H1 (cell line): ENCODE data around the gene CACNG4. TPM values are rescaled to one million over a fixed set of nuclear protein-coding genes. Genes with fewer than 3 reads are reported as not detected.

Experiments used
- CREB1 ChIP-seq: IDR thresholded peaks from 2 replicates; pipeline ENCODE4 v1.6.1; 2012; ENCODE audit warnings: inconsistent platforms
- HDAC2 ChIP-seq, 2 experiments: fragments of 300-600 bp in 1 of 2; sonication (generic) in 1 of 2; IDR thresholded peaks; 2 replicates each; pipeline ENCODE4 v1.6.1; 2011 to 2012; ENCODE audit warnings: low read depth in 2 of 2, low read length in 2 of 2, mild to moderate bottlenecking in 2 of 2, moderate library complexity in 2 of 2, borderline replicate concordance in 1 of 2, inconsistent platforms in 1 of 2
- ZNF274 ChIP-seq: IDR thresholded peaks from 2 replicates; pipeline ENCODE4 v1.7.0; 2012; ENCODE audit warnings: low read length, borderline replicate concordance; ENCODE audit errors: extremely low read depth
- polyA plus RNA-seq, 7 experiments: library from polyadenylated mRNA; depleted of rRNA in 3 of 7; stranded (reverse) in 5 of 7; unstranded in 2 of 7; fragments of >200 nt in 5 of 7; fragments of 200-250 nt in 2 of 7; gene quantifications; 1 replicate in 5 of 7; 2 replicates in 1 of 7; 4 replicates in 1 of 7; pipeline versions ENCODE4 v1.2.1 to v1.2.3, GENCODE V29; 2011 to 2013; ENCODE audit warnings: missing spikeins in 2 of 7, mixed read lengths in 2 of 7
- total RNA-seq: library from RNA; stranded (reverse); fragmentation: NEBNext Ultra II Directional; extraction: Animal tissue kit (Norgen Biotek cat#: 25700); gene quantifications from 2 replicates; pipeline ENCODE4 v1.2.1, GENCODE V29; 2021
- TF ChIP-seq, protein P1 (sequence below), 3 experiments: IDR thresholded peaks; 1 replicate in 2 of 3; 2 replicates in 1 of 3; pipeline versions ENCODE4 v1.5.1 to v1.6.1; 2011; ENCODE audit warnings: low read length in 3 of 3, mild to moderate bottlenecking in 3 of 3, inconsistent platforms in 2 of 3, low read depth in 1 of 3, moderate library complexity in 1 of 3; ENCODE audit not compliant: insufficient read depth in 1 of 3; ENCODE audit errors: control extremely low read depth in 1 of 3

CACNG4 gene
- total and polyA plus RNA-seq, 2 of the 8 experiments (the other 6 are each of a cell fraction or from before 2014, with no cell fraction given): 3.6 to 5.6 TPM

DNA sequence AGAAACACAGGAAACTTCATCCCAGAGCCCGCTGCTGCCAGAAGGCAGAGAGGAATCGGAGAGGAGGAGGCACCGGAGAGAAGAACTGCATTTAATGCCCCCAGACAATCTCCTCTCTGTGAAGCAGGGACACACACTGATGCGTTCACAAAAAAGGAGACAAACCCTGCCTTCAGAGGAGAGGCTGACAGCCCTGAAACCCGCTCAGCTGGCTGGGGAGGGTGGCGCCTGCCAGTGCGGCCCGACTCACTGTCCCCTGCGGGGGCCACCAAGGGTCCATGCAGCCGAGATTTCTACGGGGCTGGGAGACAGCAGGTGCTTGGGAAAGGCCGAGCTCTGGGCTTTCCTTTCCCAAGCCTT, 57.9 kb downstream of the CACNG4 start (continued):
- TF ChIP-seq, protein P1, sequence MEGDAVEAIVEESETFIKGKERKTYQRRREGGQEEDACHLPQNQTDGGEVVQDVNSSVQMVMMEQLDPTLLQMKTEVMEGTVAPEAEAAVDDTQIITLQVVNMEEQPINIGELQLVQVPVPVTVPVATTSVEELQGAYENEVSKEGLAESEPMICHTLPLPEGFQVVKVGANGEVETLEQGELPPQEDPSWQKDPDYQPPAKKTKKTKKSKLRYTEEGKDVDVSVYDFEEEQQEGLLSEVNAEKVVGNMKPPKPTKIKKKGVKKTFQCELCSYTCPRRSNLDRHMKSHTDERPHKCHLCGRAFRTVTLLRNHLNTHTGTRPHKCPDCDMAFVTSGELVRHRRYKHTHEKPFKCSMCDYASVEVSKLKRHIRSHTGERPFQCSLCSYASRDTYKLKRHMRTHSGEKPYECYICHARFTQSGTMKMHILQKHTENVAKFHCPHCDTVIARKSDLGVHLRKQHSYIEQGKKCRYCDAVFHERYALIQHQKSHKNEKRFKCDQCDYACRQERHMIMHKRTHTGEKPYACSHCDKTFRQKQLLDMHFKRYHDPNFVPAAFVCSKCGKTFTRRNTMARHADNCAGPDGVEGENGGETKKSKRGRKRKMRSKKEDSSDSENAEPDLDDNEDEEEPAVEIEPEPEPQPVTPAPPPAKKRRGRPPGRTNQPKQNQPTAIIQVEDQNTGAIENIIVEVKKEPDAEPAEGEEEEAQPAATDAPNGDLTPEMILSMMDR (IDR thresholded peaks at IDR 0.05; ENCODE audit: control extremely low read depth in 1 of 3, insufficient read depth in 1 of 3, low read depth in 1 of 3, low read length in 3 of 3): no peak
- TF ChIP-seq HDAC2 (IDR thresholded peaks at IDR 0.05; ENCODE audit: borderline replicate concordance in 1 of 2, low read depth in 2 of 2, low read length in 2 of 2) (no peak), CREB1 (no peak), ZNF274 (no peak)
- TF ChIP-seq, all 59 proteins: peak for 0
